Peyer's patch (tissue), 4 donors: Measurements from ENCODE around the gene KLRF2.

Source experiments
- POLR2A ChIP-seq, 2 donors: fragments of 450-650 bp; IDR thresholded peaks; one replicate each; pipeline ENCODE4 v1.5.1; 2017; ENCODE audit warnings: antibody characterized with exemption in 2 of 2, mild to moderate bottlenecking in 2 of 2, moderate library complexity in 2 of 2
- TF ChIP-seq, protein P1 (sequence below), 6 experiments: fragments of 450-650 bp in 4 of 6; fragments of 200-600 bp in 2 of 6; sonication (generic) in 1 of 6; IDR thresholded peaks; one replicate each; pipeline ENCODE4 v1.5.1; 2017 to 2019; ENCODE audit warnings: antibody characterized with exemption in 6 of 6, mild to moderate bottlenecking in 3 of 6, moderate library complexity in 1 of 6

- TF ChIP-seq, protein P1, sequence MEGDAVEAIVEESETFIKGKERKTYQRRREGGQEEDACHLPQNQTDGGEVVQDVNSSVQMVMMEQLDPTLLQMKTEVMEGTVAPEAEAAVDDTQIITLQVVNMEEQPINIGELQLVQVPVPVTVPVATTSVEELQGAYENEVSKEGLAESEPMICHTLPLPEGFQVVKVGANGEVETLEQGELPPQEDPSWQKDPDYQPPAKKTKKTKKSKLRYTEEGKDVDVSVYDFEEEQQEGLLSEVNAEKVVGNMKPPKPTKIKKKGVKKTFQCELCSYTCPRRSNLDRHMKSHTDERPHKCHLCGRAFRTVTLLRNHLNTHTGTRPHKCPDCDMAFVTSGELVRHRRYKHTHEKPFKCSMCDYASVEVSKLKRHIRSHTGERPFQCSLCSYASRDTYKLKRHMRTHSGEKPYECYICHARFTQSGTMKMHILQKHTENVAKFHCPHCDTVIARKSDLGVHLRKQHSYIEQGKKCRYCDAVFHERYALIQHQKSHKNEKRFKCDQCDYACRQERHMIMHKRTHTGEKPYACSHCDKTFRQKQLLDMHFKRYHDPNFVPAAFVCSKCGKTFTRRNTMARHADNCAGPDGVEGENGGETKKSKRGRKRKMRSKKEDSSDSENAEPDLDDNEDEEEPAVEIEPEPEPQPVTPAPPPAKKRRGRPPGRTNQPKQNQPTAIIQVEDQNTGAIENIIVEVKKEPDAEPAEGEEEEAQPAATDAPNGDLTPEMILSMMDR (IDR thresholded peaks at IDR 0.05): no peak
- TF ChIP-seq POLR2A (IDR thresholded peaks at IDR 0.05): no peak
Observed at GRCh38 chr12:9851927-9852326, 29.4 kb upstream of the KLRF2 start.
